Transverse colon (tissue), 4 donors: ENCODE measurements around the gene AGPAT1. TPM values are rescaled to one million over a fixed set of nuclear protein-coding genes. Genes with fewer than 3 reads are reported as not detected.

Experiments
- DNase-seq: peaks from one replicate; pipeline ENCODE4 v3.0.0-alpha.2; 2019
- H3K27ac ChIP-seq, 4 donors: fragments of 200-600 bp; sonication (generic); 2 replicates each; pipeline ENCODE4 v1.5.1; 2016 to 2018; ENCODE audit warnings: inconsistent platforms in 4 of 4
- H3K27me3 ChIP-seq: fragments of 200-600 bp; sonication (generic); 2 replicates; pipeline ENCODE4 v1.5.1; 2017; ENCODE audit warnings: inconsistent platforms
- H3K36me3 ChIP-seq, 4 donors: fragments of 200-600 bp; sonication (generic); 2 replicates each; pipeline ENCODE4 v1.5.1; 2017 to 2019; ENCODE audit warnings: inconsistent platforms in 4 of 4
- H3K4me1 ChIP-seq, 4 donors: fragments of 200-600 bp; sonication (generic); 2 replicates each; pipeline ENCODE4 v1.5.1; 2017 to 2020; ENCODE audit warnings: inconsistent platforms in 4 of 4
- H3K4me3 ChIP-seq, 4 donors: fragments of 200-600 bp; sonication (generic); 1 replicate in 1 of 4; 2 replicates in 3 of 4; pipeline versions ENCODE4 v1.5.1 to v1.6.1; 2017 to 2019; ENCODE audit warnings: inconsistent platforms in 4 of 4
- H3K9me3 ChIP-seq, 2 donors: fragments of 200-600 bp; sonication (generic); 2 replicates each; pipeline ENCODE4 v1.5.1; 2017 to 2019; ENCODE audit warnings: inconsistent platforms in 2 of 2
- CTCF ChIP-seq, 5 experiments: fragments of 200-600 bp in 3 of 5; fragments of 450-650 bp in 2 of 5; sonication (generic) in 3 of 5; IDR thresholded peaks; 1 replicate in 2 of 5; 2 replicates in 3 of 5; pipeline ENCODE4 v1.5.1; 2016 to 2017; ENCODE audit warnings: antibody characterized with exemption in 5 of 5, inconsistent platforms in 3 of 5, mild to moderate bottlenecking in 2 of 5, moderate library complexity in 1 of 5
- EP300 ChIP-seq: sonication (generic); formaldehyde crosslinking; IDR thresholded peaks from one replicate; pipeline ENCODE4 v1.6.1; 2017; ENCODE audit warnings: antibody characterized with exemption, low read depth
- POLR2A ChIP-seq: fragments of 450-650 bp; IDR thresholded peaks from one replicate; pipeline ENCODE4 v1.6.1; 2016; ENCODE audit warnings: antibody characterized with exemption, mild to moderate bottlenecking, moderate library complexity
- POLR2AphosphoS5 ChIP-seq, 3 donors: sonication (generic); formaldehyde crosslinking; IDR thresholded peaks; one replicate each; pipeline ENCODE4 v1.6.1; 2016; ENCODE audit warnings: antibody characterized with exemption in 3 of 3
- WGBS, 2 donors: methylation state at CpG; one replicate each; pipeline ENCODE4 v1.1.5; 2018; ENCODE audit warnings: low coverage in 1 of 2; 5-methylcytosine and 5-hydroxymethylcytosine counted together
- in situ Hi-C, 4 donors: fragments of 200-750 bp; cut with MboI; loops; one replicate each; pipeline versions ENCODE4 v1.15.0 to v1.15.1; 2017; ENCODE audit warnings: low sequenced_read_pairs in 3 of 4, low pct_ligation_motif_present in 1 of 4, low pct_unique_long_range_greater_than_20kb in 1 of 4
- intact Hi-C: fragments of 100-400 bp; cut with DNase I; formaldehyde crosslinking; loops from one replicate; pipeline ENCODE4 v1.15.1; 2023; ENCODE audit warnings: low total_unique reads
- total RNA-seq, 4 donors: library from RNA; depleted of rRNA; stranded (reverse); fragments of >200 nt; gene quantifications; one replicate each; pipeline ENCODE4 v1.1.0, GENCODE V29; 2016

The AGPAT1 gene
- total RNA-seq, 4 donors from 2014 or later: 17.9 to 67.2 (median 50.1) TPM

DNA sequence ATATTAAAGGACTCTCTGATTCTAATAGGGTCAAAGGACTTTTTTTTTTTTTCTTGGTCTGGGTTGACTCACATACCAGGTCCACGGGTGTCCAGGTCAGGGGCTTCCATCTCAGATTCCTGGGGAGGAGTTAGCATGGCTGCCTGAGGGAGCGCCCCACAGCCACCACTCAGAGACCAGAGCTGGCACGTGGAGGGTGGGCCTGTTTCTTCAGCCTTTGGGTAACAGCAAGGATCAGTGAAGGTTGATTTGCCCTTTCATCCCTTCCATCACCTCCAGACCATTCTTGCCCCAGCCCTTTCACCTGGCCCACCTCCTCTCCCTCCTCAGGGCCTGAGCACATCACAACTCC lies 22.4 kb upstream of the AGPAT1 start:
- Histone ChIP-seq H3K4me1 (peaks cover 5 to 21% (median 12%) of the 10 kb centered on the region in 4 donors), H3K27me3 (no peaks in the 10 kb centered on the region), H3K4me3 (no peak overlapping the region), H3K36me3 (no peaks in the 10 kb centered on the region), H3K27ac (no peak overlapping the region), H3K9me3 (no peaks in the 10 kb centered on the region)
- TF ChIP-seq EP300: no peak
- TF ChIP-seq POLR2A: no peak
- TF ChIP-seq POLR2AphosphoS5 (IDR thresholded peaks at IDR 0.05): no peak
- TF ChIP-seq CTCF (IDR thresholded peaks at IDR 0.05): no peak
- WGBS, 2 donors: 64 to 67% methylated on average over 2 to 3 of the region's 3 CpGs
- in situ Hi-C loops (no loop called here), intact Hi-C loops (no loop called here)
- DNase-seq: no peak

DNA sequence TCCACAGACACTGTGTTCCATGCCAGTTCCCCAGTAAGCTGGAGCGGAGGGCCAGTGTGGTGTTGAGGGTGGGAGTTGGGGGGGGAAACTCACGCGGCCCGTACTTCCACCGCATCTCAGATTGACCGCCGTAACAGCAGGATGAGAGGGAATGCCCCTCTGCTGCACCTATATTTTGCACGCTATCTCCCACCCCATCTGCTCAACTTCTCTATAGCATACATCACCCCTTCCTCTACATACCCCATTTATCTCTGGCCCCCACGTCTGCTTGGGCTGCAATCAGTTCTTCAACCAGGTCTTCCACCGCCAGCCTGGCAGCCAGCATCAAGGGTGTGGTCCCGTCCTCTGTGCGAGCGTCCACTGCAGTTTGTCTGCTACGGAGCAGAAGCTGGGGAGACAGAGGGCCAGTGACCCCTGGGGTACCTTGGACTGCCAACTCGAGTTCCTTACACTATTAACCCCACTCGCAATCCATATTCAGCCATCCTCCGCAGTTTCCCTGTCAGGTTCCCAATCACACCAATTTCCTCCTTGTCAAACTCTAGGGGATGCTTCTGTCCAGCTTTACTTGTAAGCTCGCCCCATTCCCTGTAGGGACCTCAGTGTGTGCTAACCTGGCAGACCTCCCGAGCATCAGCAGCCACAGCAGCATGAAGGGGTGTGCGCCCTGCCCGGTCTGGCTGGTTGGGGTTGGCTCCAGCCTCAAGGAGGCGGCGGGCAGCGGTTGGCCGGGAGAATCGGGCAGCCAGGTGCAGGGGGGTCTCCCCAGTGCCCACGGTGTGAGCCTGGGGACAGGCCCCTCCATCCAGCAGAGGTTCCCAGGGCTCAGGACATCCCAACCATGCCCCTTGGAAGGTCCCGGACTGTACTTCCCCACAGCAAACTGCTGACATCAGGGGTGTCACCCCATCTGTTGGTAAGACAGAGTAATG lies 21.1 kb upstream of the AGPAT1 start:
- H3K36me3 ChIP-seq: no peaks in the 10 kb centered on the region
- intact Hi-C loops (no loop called here), in situ Hi-C loops (no loop called here)
- TF ChIP-seq POLR2A: no peak
- TF ChIP-seq CTCF (IDR thresholded peaks at IDR 0.05): no peak
- no peak for TF ChIP-seq EP300
- no peak for TF ChIP-seq POLR2AphosphoS5 (IDR thresholded peaks at IDR 0.05)
- peaks cover 9 to 34% (median 22%) of the 10 kb centered on the region in 4 donors for H3K4me1 ChIP-seq
- DNase-seq: peak; percentile 40
- peak overlapping the region; percentile 98 to 100 (median 99) for H3K27ac ChIP-seq
- H3K27me3 ChIP-seq: no peaks in the 10 kb centered on the region
- H3K4me3 ChIP-seq: peak overlapping the region; percentile 68 to 88 (median 77)
- WGBS, 2 donors: 0 to 31% methylated on average over 1 to 26 of the region's 28 CpGs
- H3K9me3 ChIP-seq: no peaks in the 10 kb centered on the region

- TF ChIP-seq CTCF (IDR thresholded peaks at IDR 0.05) (no peak), POLR2AphosphoS5 (IDR thresholded peaks at IDR 0.05) (peak; percentile 97 to 99 (median 99)), EP300 (peak; percentile 78), POLR2A (peak; percentile 99)
- peak overlapping the region; percentile 98 to 100 (median 99) for H3K27ac ChIP-seq
- no peaks in the 10 kb centered on the region for H3K36me3 ChIP-seq
- no peaks in the 10 kb centered on the region for H3K27me3 ChIP-seq
- no peaks in the 10 kb centered on the region for H3K9me3 ChIP-seq
- intact Hi-C loops: no loop called here
- 0 to 2% methylated on average over 10 to 34 of the region's 58 CpGs for WGBS, 2 donors
- peak; percentile 92 for DNase-seq
- H3K4me3 ChIP-seq: peak overlapping the region; percentile 68 to 88 (median 77)
- H3K4me1 ChIP-seq: peaks cover 10 to 38% (median 24%) of the 10 kb centered on the region in 4 donors
- in situ Hi-C loops: no loop called here
Measured at GRCh38 chr6:32195902-32196681, 20.2 kb upstream of the AGPAT1 start.

DNA sequence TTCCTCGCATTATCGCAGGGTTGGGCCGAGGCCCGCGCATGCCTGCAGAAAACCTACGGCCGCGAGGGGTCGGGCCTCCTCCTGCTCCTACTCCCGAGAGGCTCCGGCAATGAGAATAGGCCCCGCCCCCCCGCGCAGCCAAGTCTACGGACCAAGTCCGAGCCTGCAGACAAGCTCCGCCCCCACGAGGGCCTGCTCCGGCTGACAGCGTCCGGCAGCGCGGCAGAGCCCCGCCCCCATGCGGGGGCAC lies 19.7 kb upstream of the AGPAT1 start:
- intact Hi-C loops: no loop called here
- in situ Hi-C loops: no loop called here
- Histone ChIP-seq H3K27ac (peak overlapping the region; percentile 98 to 100 (median 99)), H3K4me1 (peaks cover 10 to 43% (median 28%) of the 10 kb centered on the region in 4 donors), H3K36me3 (no peaks in the 10 kb centered on the region), H3K9me3 (no peaks in the 10 kb centered on the region), H3K27me3 (no peaks in the 10 kb centered on the region), H3K4me3 (peak overlapping the region in 3 of 4 donors; percentile 68 to 80 (median 74))
- peak; percentile 100 for DNase-seq
- TF ChIP-seq POLR2AphosphoS5 (IDR thresholded peaks at IDR 0.05) (no peak), CTCF (IDR thresholded peaks at IDR 0.05) (peak in 4 of 5 experiments; percentile 19 to 54 (median 48)), POLR2A (no peak)
- 2% methylated on average over 9 of the region's 25 CpGs; no CpG with 5 or more reads in 1 of the 2 donors for WGBS, 2 donors
